GM23338 (cell line): ENCODE results near the gene SRRM2. TPM values are rescaled to one million over a fixed set of nuclear protein-coding genes. Genes with fewer than 3 reads are reported as not detected.

Experiments
- ATAC-seq: fragments of 200-7000 bp; cut with Tn5 transposase; 3 replicates; pipeline ENCODE4 v1.9.1; 2020
- DNase-seq: peaks from one replicate; pipeline ENCODE4 v3.0.0-alpha.2; 2015; ENCODE audit warnings: low spot score
- H2AFZ ChIP-seq: fragments of 200-600 bp; sonication (generic); 2 replicates; pipeline ENCODE4 v1.8.0; 2016; ENCODE audit warnings: antibody characterized with exemption, mild to moderate bottlenecking, moderate library complexity
- H3F3A ChIP-seq: fragments of 200-600 bp; sonication (generic); replicated peaks from 2 replicates; pipeline ENCODE4 v1.8.0; 2017; ENCODE audit warnings: antibody characterized with exemption, mixed run types, low read depth
- H3K27ac ChIP-seq: fragments of 200-600 bp; sonication (generic); 2 replicates; pipeline ENCODE4 v1.6.1; 2016; ENCODE audit warnings: low read depth
- H3K27me3 ChIP-seq: fragments of 200-600 bp; sonication (generic); 2 replicates; pipeline ENCODE4 v1.8.0; 2016; ENCODE audit warnings: mild to moderate bottlenecking, mixed run types, moderate library complexity; ENCODE audit not compliant: insufficient read depth
- H3K36me3 ChIP-seq: fragments of 200-600 bp; sonication (generic); 2 replicates; pipeline ENCODE4 v1.8.0; 2016; ENCODE audit warnings: mild to moderate bottlenecking; ENCODE audit not compliant: insufficient read depth
- H3K4me1 ChIP-seq: fragments of 200-600 bp; sonication (generic); 2 replicates; pipeline ENCODE4 v1.8.0; 2016; ENCODE audit warnings: mild to moderate bottlenecking, moderate library complexity; ENCODE audit not compliant: insufficient read depth
- H3K4me2 ChIP-seq: fragments of 200-600 bp; sonication (generic); 2 replicates; pipeline ENCODE4 v1.7.1; 2017; ENCODE audit warnings: mixed run types
- H3K4me3 ChIP-seq: fragments of 200-600 bp; sonication (generic); 2 replicates; pipeline ENCODE4 v1.6.1; 2016; ENCODE audit warnings: mixed run types
- H3K79me2 ChIP-seq: fragments of 200-600 bp; sonication (generic); replicated peaks from 2 replicates; pipeline ENCODE4 v1.8.0; 2017; ENCODE audit warnings: mild to moderate bottlenecking; ENCODE audit not compliant: insufficient read depth
- H3K9me2 ChIP-seq: fragments of 200-600 bp; sonication (generic); 2 replicates; pipeline ENCODE4 v1.8.0; 2017; ENCODE audit not compliant: insufficient read depth
- H4K20me1 ChIP-seq: fragments of 200-600 bp; sonication (generic); replicated peaks from 2 replicates; pipeline ENCODE4 v1.8.0; 2017; ENCODE audit warnings: mild to moderate bottlenecking; ENCODE audit not compliant: insufficient read depth
- H3K27ac Mint-ChIP-seq: 2 replicates; pipeline ENCODE4 v1.8.0; 2020; ENCODE audit warnings: inconsistent platforms, mild to moderate bottlenecking, moderate library complexity, mixed read lengths
- H3K27me3 Mint-ChIP-seq: 3 replicates; pipeline ENCODE4 v1.8.0; 2022; ENCODE audit warnings: low read depth, mild to moderate bottlenecking, moderate library complexity, mixed read lengths, inconsistent platforms; ENCODE audit not compliant: insufficient read depth, poor library complexity
- H3K36me3 Mint-ChIP-seq: 3 replicates; pipeline ENCODE4 v1.8.0; 2021; ENCODE audit warnings: low read depth, mild to moderate bottlenecking, inconsistent platforms, moderate library complexity, mixed read lengths
- H3K4me1 Mint-ChIP-seq: 3 replicates; pipeline ENCODE4 v1.8.0; 2020; ENCODE audit warnings: mild to moderate bottlenecking, inconsistent platforms, mixed read lengths
- H3K4me3 Mint-ChIP-seq: 3 replicates; pipeline ENCODE4 v1.8.0; 2021; ENCODE audit warnings: moderate library complexity, mild to moderate bottlenecking, inconsistent platforms, mixed read lengths
- H3K9me3 Mint-ChIP-seq: 3 replicates; pipeline ENCODE4 v1.8.0; 2020; ENCODE audit warnings: moderate library complexity, mild to moderate bottlenecking, inconsistent platforms, mixed read lengths
- CREB1 ChIP-seq: fragments of 250-450 bp; sonication (Bioruptor Pico); IDR thresholded peaks from 2 replicates; pipeline ENCODE4 v1.5.0; 2020; ENCODE audit warnings: low read depth, mild to moderate bottlenecking, moderate library complexity
- EZH2 ChIP-seq: fragments of 200-600 bp; sonication (generic); IDR thresholded peaks from one replicate; pipeline ENCODE4 v1.8.0; 2017; ENCODE audit warnings: antibody characterized with exemption, mild to moderate bottlenecking, low read depth; ENCODE audit not compliant: unreplicated experiment
- EZH2phosphoT487 ChIP-seq: fragments of 200-600 bp; sonication (generic); IDR thresholded peaks from one replicate; pipeline ENCODE4 v1.8.1; 2018; ENCODE audit warnings: antibody characterized with exemption; ENCODE audit not compliant: unreplicated experiment
- POLR2AphosphoS5 ChIP-seq: IDR thresholded peaks from 2 replicates; pipeline ENCODE4 v1.6.1; 2016; ENCODE audit warnings: antibody characterized with exemption, low read depth
- STAT1 ChIP-seq: IDR thresholded peaks from one replicate; pipeline ENCODE4 v1.6.1; 2016; ENCODE audit warnings: antibody characterized with exemption; ENCODE audit not compliant: unreplicated experiment
- polyA plus RNA-seq: library from polyadenylated mRNA; unstranded; fragments of >200 nt; fragmentation: Nextera tagmentation; extraction: Ambion mirVana; gene quantifications from 2 replicates; pipeline ENCODE4 v1.2.1, GENCODE V29; 2016
- total RNA-seq: library from RNA; depleted of rRNA; stranded (reverse); fragments of >200 nt; shearing (Covaris generic); gene quantifications from 2 replicates; pipeline ENCODE4 v1.2.3, GENCODE V29; 2014
- TF ChIP-seq, protein P1 (sequence below): fragments of 250-450 bp; sonication (Bioruptor Pico); IDR thresholded peaks from 2 replicates; pipeline ENCODE4 v1.5.0; 2020; ENCODE audit warnings: mild to moderate bottlenecking, moderate library complexity
- TF ChIP-seq, protein P2 (sequence below): IDR thresholded peaks from one replicate; pipeline ENCODE4 v1.6.1; 2018; ENCODE audit warnings: antibody characterized with exemption; ENCODE audit not compliant: unreplicated experiment
- TF ChIP-seq, protein P3 (sequence below): IDR thresholded peaks from 2 replicates; pipeline ENCODE4 v1.6.1; 2016; ENCODE audit warnings: antibody characterized with exemption

SRRM2 gene
- total and polyA plus RNA-seq, 2 experiments from 2014 or later: 308 to 893 TPM

DNA sequence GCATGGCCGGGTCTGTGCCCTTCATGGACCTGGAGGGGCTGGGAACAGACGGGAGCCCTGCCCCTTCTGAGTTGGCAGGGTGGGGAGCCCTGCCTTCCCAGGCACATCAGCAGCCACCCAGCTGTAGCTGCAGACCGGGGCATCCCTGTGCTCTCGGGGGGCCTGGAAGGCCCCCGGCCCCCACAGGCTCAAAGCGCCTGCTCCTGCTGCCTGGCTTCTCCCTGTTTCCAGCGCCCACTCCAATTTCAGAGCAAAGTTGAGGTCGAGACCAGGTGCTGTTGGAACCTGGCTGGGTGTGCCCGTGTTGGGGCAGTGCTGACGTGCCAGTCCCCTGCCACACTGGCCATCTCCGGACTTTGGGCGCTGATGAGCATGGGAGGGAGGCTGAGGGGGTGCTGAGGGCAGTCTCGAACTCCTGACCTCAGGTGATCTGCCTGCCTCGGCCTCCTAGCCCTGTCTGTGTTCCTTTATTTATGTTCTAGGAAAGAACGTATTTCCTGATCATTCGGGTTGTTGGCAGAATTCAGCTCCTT lies 27.6 kb upstream of the SRRM2 start (continued):
- TF ChIP-seq, protein P1, sequence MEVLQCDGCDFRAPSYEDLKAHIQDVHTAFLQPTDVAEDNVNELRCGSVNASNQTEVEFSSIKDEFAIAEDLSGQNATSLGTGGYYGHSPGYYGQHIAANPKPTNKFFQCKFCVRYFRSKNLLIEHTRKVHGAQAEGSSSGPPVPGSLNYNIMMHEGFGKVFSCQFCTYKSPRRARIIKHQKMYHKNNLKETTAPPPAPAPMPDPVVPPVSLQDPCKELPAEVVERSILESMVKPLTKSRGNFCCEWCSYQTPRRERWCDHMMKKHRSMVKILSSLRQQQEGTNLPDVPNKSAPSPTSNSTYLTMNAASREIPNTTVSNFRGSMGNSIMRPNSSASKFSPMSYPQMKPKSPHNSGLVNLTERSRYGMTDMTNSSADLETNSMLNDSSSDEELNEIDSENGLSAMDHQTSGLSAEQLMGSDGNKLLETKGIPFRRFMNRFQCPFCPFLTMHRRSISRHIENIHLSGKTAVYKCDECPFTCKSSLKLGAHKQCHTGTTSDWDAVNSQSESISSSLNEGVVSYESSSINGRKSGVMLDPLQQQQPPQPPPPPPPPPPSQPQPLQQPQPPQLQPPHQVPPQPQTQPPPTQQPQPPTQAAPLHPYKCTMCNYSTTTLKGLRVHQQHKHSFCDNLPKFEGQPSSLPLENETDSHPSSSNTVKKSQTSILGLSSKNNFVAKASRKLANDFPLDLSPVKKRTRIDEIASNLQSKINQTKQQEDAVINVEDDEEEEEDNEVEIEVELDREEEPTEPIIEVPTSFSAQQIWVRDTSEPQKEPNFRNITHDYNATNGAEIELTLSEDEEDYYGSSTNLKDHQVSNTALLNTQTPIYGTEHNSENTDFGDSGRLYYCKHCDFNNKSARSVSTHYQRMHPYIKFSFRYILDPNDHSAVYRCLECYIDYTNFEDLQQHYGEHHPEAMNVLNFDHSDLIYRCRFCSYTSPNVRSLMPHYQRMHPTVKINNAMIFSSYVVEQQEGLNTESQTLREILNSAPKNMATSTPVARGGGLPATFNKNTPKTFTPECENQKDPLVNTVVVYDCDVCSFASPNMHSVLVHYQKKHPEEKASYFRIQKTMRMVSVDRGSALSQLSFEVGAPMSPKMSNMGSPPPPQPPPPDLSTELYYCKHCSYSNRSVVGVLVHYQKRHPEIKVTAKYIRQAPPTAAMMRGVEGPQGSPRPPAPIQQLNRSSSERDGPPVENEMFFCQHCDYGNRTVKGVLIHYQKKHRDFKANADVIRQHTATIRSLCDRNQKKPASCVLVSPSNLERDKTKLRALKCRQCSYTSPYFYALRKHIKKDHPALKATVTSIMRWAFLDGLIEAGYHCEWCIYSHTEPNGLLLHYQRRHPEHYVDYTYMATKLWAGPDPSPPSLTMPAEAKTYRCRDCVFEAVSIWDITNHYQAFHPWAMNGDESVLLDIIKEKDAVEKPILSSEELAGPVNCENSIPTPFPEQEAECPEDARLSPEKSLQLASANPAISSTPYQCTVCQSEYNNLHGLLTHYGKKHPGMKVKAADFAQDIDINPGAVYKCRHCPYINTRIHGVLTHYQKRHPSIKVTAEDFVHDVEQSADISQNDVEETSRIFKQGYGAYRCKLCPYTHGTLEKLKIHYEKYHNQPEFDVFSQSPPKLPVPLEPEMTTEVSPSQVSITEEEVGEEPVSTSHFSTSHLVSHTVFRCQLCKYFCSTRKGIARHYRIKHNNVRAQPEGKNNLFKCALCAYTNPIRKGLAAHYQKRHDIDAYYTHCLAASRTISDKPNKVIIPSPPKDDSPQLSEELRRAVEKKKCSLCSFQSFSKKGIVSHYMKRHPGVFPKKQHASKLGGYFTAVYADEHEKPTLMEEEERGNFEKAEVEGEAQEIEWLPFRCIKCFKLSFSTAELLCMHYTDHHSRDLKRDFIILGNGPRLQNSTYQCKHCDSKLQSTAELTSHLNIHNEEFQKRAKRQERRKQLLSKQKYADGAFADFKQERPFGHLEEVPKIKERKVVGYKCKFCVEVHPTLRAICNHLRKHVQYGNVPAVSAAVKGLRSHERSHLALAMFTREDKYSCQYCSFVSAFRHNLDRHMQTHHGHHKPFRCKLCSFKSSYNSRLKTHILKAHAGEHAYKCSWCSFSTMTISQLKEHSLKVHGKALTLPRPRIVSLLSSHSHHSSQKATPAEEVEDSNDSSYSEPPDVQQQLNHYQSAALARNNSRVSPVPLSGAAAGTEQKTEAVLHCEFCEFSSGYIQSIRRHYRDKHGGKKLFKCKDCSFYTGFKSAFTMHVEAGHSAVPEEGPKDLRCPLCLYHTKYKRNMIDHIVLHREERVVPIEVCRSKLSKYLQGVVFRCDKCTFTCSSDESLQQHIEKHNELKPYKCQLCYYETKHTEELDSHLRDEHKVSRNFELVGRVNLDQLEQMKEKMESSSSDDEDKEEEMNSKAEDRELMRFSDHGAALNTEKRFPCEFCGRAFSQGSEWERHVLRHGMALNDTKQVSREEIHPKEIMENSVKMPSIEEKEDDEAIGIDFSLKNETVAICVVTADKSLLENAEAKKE: no peak
- TF ChIP-seq STAT1: no peak

DNA sequence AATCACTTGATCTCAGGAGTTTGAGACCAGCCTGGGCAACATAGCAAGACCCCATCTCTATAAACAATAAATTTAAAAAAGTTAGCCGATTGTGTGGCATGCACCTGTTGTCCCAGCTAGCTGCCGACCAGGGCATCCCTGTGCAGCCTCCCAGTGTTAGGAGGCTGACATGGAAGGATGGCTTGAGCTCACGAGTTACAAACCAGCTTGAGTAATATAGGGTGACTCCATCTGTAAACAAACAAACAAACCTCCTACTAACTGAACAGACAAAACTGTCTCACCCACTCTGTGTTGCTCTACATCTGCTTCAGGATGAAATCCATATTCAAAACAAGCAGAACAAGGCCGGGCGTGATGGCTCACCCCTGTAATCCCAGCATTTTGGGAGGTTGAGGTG lies 25.5 kb upstream of the SRRM2 start:
- no peak overlapping the region for H2AFZ ChIP-seq
- no peaks in the 10 kb centered on the region for H3K36me3 Mint-ChIP-seq
- H3K4me1 Mint-ChIP-seq: peaks cover 2% of the 10 kb centered on the region; the same call in 1 of the 3 replicates
- no peaks in the 10 kb centered on the region for H4K20me1 ChIP-seq
- no peak overlapping the region for H3K27ac Mint-ChIP-seq
- H3K9me3 Mint-ChIP-seq: no peaks in the 10 kb centered on the region
- H3K4me2 ChIP-seq: no peak overlapping the region
- no peak overlapping the region for H3K4me3 Mint-ChIP-seq
- H3K27me3 Mint-ChIP-seq: peaks cover 5% of the 10 kb centered on the region
- H3K4me3 ChIP-seq: no peak overlapping the region
- H3K9me2 ChIP-seq: no peaks in the 10 kb centered on the region
- H3K27me3 ChIP-seq: no peaks in the 10 kb centered on the region
- H3K4me1 ChIP-seq: no peaks in the 10 kb centered on the region
- H3K36me3 ChIP-seq: no peaks in the 10 kb centered on the region
- peaks cover 4% of the 10 kb centered on the region; the same call in 1 of the 2 replicates for H3F3A ChIP-seq
- ATAC-seq (no peak), DNase-seq (no peak)
- no peak overlapping the region for H3K27ac ChIP-seq
- H3K79me2 ChIP-seq: no peaks in the 10 kb centered on the region
- TF ChIP-seq EZH2 (no peak), CREB1 (CRISPR knock-in tag) (no peak), POLR2AphosphoS5 (no peak), EZH2phosphoT487 (no peak)
- TF ChIP-seq, protein P2, sequence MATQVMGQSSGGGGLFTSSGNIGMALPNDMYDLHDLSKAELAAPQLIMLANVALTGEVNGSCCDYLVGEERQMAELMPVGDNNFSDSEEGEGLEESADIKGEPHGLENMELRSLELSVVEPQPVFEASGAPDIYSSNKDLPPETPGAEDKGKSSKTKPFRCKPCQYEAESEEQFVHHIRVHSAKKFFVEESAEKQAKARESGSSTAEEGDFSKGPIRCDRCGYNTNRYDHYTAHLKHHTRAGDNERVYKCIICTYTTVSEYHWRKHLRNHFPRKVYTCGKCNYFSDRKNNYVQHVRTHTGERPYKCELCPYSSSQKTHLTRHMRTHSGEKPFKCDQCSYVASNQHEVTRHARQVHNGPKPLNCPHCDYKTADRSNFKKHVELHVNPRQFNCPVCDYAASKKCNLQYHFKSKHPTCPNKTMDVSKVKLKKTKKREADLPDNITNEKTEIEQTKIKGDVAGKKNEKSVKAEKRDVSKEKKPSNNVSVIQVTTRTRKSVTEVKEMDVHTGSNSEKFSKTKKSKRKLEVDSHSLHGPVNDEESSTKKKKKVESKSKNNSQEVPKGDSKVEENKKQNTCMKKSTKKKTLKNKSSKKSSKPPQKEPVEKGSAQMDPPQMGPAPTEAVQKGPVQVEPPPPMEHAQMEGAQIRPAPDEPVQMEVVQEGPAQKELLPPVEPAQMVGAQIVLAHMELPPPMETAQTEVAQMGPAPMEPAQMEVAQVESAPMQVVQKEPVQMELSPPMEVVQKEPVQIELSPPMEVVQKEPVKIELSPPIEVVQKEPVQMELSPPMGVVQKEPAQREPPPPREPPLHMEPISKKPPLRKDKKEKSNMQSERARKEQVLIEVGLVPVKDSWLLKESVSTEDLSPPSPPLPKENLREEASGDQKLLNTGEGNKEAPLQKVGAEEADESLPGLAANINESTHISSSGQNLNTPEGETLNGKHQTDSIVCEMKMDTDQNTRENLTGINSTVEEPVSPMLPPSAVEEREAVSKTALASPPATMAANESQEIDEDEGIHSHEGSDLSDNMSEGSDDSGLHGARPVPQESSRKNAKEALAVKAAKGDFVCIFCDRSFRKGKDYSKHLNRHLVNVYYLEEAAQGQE: no peak
- TF ChIP-seq, protein P3, sequence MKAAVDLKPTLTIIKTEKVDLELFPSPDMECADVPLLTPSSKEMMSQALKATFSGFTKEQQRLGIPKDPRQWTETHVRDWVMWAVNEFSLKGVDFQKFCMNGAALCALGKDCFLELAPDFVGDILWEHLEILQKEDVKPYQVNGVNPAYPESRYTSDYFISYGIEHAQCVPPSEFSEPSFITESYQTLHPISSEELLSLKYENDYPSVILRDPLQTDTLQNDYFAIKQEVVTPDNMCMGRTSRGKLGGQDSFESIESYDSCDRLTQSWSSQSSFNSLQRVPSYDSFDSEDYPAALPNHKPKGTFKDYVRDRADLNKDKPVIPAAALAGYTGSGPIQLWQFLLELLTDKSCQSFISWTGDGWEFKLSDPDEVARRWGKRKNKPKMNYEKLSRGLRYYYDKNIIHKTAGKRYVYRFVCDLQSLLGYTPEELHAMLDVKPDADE: no peak
